GM21723 (cell line): ENCODE results near the gene OVCA2.
A peak's percentile ranks its signal among the peaks of the same experiment; 100 is the strongest.
"Not testable (repeated sequence)": the region's sequence is repeated elsewhere in the genome, so short reads cannot be mapped to it uniquely, and the experiment has no call there.

Experiments
- ATAC-seq: cut with Tn5 transposase; IDR thresholded peaks from one replicate; pipeline ENCODE4 v1.9.1; 2021; ENCODE audit warnings: mild to moderate bottlenecking, moderate library complexity; ENCODE audit not compliant: unreplicated experiment

The OVCA2 gene

DNA sequence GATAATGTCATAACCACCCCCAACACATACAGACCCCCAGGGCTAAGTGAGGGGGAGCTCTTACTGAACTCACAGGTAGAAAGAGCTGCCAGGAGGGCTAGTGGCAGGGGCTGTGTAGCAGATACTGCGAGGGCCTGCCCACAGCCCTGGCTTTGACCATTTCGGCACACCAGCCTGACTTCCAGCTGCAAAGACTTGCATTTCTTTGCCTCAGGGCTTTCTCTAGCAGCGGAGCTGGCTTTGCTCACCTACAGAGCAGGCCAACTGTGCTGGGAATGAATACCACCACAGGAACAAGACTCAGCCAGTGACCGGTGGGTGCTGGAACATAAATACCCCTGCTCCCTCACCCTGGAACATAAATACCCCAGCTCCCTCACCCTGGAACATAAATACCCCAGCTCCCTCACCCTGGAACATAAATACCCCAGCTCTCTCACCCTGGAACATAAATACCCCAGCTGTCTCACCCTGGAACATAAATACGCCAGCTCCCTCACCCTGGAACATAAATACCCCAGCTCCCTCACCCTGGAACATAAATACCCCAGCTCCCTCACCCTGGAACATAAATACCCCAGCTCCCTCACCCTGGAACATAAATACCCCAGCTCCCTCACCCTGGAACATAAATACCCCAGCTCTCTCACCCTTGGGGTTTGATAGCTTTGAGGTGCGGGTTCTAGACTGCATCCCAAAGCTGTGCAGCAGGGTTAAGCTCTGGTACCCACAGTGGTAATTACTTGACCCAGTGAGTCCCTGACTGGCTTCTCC, 28.4 kb upstream of the OVCA2 start:
- ATAC-seq: not testable (repeated sequence)

DNA sequence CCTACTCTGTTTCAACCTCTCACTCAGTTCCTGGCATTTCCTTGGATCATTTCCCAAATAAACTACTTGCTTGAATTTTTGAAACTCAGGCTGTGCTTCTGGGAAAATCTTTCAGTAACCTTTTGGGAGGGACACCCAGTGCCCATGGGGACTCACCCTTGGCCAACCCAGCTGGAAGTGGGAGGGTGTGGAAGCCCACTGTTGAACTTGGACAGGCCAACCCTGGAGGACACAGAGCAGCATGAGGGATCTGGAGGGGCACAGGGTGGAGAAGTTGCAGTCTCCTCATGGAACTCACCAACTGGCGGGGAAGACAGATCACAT, 27.9 kb upstream of the OVCA2 start:
- ATAC-seq: no peak

DNA sequence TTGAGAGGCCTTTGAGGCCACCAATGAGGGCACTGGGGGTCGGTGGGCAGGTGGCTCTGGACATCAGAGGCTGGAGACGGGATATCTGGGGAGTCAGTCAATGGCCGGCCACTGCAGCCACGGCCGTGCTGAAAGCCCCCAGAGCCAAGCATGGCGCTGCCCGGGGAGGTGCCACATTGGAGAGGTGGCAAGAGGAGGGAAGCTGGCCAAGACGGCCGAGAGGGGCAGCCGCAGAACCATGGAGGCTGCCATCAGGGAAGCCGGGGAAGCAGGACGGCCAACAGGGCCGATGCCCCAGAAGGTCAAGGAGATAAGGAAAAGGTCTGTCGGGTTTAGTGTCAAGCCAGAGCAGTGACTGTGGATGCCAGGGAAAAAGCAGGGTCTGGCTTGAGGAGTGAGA, 26.5 kb upstream of the OVCA2 start:
- ATAC-seq: no peak

DNA sequence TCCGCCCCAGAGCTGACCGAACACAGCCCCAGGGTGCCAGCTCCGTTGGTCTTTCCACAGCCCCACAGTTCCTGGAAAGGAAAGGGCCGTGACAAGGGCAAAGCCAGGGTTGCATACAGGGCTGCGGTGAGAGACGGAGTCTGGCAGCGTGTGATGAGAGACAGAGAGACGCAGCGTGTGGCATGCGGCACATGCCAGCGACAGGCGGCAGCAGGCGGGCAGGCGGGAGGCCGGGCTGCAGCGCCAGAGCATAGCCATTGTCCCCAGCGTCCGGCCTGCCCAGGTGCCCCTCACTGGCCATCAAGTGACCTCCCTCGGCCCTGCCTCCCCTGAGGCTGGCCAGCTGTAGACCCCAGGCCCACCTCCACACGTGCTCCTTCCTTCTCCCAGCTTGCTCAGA, 25.3 kb upstream of the OVCA2 start:
- ATAC-seq: no peak

DNA sequence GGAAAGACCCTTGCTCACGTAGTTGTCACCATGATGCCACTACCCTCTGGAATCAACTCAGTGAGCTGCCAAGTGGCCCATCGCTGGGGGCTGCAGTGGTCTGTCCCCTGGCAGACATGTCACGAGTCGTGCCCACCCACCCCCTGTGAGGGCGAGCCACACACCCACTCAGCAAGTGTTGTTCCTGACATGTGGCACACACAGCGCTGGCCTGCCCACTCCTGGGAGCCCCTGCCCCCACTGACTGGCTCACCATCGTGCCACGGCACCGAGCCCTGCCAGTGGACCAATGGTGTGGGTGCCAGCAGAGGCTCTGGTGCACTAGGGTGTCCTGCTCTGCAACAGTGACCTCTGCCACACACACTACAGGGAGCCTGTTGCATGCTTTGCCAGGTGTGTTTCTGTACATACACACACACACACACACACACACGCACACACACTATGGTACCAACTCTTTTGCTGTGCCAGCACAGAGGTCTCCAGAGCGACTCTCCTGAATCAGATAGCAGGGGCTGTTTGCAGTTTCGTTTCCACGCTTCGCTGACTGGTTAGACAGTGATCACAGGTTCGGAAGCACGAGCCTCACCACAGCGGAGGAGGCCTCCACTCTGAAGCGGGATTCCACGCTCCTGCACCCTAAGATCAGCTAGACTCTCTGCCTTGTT, 24.4 kb upstream of the OVCA2 start:
- no peak for ATAC-seq

DNA sequence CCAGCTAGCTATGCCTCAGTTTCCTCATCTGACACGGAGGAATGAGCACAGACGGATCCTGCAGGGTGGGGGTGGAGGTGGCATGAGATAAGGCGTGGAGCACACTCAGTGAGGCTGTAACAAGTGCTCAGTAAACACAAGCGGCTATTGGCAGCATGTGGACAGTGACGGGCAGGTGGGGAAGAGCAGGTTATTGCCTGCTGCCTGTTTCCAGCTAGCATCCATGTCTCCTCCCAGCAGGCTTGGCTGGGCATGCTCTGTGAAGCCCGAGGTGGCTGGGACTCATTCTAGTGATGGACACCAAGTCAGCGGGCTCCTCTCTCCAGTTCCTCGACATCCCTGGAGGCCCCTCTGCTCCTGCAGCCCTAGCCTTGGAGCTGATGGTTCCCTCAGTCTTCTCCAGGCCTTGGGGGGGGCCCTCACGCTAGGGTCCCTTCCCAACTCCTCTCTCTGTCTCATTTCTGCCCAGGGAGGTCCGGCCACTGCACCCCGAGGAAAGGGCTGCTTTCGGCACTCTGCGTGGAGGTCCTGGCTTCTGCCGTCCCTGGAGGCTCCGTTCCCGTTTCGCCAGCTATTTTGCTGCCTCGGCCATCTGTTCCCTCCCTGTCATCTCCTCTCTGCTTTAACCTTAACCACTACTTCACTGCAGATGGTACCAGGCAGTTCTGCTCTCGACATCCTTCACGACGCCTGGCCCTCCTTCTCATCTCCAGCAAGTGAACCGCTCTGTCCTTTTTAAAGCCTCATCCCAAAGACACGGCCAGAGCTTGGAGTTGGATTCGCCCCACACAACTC, 22.9 kb upstream of the OVCA2 start:
- ATAC-seq: no peak

DNA sequence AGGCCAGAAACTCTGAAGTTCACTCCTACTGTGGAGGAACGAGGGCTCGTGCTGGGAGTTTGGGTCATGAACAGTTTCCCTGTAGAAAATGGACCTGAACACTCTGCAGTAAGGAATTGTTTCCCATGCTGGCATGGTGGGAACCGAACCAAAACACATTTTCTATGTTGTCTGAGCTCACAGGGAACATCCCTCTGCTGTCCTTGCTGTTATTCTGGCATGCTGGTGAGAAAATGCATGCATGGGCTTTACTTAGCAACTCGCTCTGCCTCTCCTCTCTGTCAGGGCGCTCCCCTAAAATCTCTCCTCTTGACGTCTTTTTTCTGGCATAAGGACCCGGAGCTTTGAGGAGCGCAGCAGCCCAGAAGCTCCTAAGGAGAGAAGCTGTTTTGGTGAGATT, 22.1 kb upstream of the OVCA2 start:
- ATAC-seq: no peak

DNA sequence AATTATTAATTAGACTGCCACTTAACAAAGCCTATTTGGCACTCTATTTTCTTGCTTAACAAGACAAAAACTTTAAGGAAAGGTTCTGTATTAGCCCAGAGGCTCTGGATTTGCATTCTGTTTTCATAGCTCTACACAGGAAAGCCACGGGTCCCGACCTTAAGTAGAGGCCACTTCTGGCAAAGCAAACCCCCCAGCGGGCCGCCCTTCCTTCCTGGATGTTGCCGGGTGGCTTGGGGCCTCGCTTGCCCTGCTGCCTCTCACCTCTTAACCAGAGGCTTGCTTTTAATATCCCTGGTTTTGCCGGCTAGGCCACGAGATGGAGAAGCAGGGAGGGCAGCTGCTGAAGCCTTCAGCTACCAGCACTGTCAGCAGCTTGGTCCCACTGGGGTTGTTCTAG, 21.1 kb upstream of the OVCA2 start:
- ATAC-seq: no peak

DNA sequence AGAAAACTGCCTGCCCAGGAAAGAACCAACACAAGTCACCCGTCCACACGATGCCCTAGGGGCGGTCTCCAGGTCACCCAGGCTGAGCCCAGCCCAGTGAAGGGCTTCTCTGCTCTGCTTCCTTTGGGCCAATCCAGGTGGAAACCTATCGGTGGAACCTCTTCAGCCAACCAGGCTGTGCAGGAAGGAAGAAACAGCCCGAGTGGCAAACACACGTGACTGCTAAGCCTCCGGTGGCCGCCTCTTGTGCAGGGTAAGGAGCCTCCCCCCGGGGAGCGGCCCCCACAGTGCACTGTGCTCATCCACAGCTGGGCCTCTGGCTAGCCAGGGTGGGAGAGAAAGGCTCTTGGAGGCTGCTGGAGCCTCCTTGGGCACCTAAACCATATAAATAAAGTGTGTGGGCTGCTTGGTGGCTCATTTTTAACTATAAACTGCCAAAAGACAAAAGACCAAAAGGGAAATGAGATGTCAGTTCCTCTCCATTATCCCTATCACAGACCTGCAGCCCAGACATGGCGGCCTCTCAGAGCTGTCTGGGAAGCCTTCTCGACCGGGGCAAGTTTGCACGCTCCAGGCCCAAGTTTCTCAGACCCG, 19.1 kb upstream of the OVCA2 start:
- ATAC-seq: no peak

DNA sequence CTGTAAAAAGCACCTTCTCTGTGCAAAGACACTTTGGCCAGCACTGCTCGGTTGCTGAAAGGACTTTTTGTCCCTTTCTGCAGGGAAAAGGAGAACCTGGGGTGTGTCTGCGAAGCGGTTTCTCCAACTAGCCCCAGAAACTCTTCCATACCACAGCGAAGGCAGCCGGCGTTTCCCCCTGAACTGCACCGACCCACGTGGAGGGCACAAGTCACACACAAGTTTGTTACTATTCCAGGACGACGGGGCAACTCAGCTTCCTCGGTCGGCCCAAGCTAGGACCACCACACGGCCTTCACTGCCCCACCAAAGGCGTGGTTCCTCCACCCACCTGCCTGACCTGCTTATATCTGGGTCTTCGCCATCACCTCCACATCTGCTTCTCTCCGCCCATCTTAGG, 18.6 kb upstream of the OVCA2 start:
- no peak for ATAC-seq

DNA sequence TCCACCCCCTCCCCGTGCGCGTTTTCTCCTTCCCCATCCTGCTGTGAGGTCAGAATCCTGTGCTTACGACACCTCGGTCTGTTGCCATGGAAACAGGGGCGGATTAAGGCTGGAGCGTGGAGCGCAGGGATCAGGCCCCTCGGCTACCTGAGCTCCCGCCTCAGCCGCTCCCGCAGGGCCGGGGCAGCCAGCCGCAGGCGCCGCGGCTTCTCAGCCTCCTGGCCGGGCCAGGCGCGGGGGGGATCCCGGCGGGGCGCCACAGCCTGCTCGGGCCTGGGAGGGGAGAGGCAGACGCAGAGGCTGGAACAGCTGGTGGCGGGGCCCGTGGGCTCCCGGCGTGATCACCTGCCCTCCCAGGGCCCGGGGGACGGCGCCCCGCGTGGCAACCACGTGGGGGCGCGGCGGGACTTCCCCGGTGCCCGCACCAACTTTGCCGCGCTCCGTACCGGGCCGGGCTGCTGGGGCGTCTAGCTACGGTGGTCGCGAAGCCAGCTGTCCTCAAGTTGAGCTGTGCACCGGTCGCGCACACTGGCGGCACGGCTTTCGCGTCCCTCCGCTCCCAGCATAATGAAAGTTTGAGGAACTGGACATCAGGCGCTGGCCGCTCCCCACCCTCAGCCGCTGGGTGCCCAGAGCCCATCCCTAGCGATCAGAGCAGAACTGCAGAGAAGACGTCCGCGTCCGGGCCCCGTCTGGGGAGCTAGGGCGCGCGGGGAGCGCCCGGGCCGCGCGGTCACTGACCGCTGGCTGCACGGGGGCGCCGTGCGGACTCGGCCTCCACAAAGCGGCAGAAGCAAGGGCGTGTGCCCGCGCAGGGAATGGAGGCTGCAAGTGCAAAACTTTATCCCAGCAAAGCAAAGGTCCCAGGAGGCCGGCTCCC, 17.9 kb upstream of the OVCA2 start:
- ATAC-seq: no peak

DNA sequence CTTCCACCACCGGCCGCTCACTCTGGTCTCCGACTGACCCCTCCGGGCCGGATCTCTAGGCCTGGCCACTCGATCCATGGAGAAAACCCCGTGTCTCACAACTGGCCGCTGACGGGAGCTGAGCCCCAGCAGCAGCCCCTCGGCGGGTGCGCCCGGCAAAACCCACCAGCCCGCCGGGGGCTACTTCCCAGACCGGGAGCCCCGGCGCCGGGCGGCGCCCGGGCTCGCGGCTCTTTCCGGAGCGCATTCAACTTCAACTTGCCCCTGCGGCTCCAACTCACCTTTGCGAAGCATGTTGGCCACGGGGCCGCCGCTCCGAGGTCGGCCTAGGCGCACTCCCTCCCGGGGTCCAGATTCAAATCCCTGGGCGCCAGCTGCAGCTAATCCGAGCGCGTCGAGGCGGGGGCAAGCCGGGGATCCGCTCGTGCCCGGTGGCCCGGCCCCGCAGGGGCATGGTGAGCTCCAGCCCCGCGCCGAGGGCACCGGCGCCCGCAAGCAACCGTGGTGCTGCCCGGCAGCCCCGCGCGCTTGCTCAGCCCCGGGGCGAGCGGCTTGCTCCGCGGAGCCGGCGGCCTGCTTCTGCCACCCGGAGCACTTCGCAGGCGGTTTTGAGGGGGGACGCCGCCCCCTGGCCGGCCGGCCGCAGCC, 17.1 kb upstream of the OVCA2 start:
- no peak for ATAC-seq

DNA sequence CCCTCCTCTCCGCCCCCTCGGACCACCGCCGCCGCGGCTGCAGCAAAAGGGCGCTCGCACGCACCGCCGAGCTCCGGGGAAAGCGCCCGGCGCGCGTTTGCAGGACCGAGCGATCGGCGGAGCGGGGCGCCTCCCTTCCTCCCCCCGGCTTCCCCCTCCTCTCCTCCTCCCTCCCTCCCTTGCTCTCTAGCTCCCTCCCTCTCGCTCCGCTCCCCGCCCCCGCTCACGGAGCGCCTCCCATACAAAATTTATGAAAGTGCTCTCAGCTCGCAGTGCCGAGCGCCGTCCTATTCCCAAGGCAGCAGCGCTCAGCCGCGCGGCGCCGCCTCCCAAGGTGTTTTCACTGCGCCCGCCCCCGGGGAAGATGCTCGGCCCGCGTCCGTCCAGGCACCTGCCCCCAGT, 16.6 kb upstream of the OVCA2 start, which contains the start of gene RTN4RL1:
RTN4RL1 (minus strand) TSS at position 115 of the 402 bp plus-strand sequence. CDS start 469 bp downstream, outside the sequence.
- no peak for ATAC-seq

DNA sequence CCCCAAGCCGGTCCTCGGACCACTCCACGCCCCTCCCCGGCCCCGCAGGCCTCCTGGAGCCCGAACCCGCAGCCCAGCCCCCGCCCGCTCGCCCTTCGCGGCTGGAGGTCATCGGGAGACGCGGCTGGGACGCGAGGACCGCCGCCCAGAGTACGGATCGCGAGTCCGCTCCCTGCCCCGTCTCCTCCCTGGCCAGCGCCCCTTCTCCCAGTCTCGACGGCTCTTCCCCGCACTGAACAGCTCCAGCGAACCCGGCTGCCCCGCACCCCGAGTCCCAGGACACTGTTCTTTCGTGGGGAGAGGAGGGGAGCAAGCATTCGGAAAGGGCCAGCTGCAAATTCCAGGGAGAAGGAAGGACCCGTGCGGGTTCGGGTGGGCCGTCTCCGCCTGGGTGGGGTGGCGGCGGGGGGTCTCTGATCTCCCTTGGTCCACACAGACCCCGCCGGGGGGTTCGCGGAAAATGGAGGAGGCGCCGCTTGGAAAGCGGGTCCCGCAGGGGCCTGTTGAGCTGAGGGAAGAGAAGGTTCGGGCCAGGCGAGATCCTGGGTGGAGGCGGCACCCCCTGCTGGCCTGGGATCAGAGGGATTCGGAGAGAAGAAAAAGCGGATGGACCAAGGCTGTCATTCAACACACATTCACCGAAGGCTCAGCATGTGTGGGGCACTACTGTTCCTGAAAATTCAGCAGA, 16.1 kb upstream of the OVCA2 start:
- no peak for ATAC-seq

DNA sequence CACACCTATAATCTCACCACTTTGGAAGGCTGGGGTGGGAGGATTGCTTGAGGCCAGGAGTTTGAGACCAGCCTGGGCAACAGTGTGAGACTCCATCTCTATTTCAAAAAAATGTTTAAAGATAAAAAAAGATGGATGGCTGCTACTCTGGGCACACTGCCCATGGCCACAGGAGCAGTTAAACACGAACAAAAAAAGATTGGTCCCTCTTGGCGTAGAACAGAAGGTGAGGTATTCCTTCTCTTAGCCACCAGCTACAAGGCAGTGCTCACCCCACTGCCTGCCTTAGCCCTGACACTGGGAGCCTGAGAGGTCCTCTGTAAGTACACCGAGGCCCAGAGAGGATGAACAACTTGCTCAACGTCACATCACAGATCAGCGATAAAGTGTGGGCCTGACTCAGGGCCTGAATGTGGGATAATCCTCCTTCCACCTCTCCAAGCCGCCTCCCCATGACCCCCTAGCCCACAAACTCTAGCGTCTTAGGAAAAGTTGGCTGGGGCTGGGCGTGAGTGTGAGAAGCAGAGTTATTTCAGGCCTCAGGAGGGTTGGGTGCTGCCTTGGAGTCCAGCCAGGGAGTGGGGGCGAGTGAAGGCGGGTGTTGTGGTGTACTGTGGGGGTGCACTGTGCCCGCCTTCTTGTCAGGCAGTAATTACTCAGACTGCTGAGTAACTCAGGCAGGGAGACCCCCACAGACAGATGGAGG, 14.1 kb upstream of the OVCA2 start:
- ATAC-seq: no peak

DNA sequence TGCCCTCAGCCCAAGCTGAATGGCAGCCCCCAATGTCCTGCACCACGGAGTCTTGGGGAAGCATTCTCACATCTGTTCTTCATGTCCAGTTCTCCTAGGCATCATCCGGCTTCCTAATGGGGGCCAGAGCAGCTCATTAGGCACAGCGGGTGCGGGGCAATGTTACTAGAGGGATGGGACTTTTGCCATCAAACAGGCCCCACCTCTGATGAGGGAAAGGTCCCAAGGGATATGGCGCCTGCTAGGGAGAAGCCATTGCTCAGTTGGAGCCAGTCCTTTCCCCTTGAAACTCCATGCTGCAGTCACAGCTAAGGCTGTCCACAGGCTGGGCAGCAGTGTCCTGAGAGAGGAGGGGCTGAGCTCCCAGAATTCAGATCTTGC, 13.6 kb upstream of the OVCA2 start:
- no peak for ATAC-seq

DNA sequence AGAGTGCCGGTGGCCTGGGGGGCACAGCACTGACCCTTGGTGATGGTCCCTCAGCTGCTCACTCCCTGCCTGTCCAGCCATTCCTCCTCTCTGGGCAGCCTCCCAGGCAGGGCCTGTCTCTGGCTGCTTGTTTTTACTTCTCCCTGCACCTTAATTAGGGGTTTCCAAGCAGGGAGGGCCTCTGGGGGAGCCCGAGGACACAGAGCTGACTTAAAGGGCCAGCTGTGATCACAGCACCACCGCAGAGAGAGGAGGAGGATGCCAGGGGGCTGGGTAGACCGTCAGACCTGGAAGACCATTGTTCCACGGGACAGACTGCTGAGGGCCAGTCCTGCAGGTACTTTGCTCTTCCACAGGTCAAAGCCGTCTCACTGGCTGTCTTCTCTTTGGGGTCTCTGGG, 13.1 kb upstream of the OVCA2 start:
- no peak for ATAC-seq

DNA sequence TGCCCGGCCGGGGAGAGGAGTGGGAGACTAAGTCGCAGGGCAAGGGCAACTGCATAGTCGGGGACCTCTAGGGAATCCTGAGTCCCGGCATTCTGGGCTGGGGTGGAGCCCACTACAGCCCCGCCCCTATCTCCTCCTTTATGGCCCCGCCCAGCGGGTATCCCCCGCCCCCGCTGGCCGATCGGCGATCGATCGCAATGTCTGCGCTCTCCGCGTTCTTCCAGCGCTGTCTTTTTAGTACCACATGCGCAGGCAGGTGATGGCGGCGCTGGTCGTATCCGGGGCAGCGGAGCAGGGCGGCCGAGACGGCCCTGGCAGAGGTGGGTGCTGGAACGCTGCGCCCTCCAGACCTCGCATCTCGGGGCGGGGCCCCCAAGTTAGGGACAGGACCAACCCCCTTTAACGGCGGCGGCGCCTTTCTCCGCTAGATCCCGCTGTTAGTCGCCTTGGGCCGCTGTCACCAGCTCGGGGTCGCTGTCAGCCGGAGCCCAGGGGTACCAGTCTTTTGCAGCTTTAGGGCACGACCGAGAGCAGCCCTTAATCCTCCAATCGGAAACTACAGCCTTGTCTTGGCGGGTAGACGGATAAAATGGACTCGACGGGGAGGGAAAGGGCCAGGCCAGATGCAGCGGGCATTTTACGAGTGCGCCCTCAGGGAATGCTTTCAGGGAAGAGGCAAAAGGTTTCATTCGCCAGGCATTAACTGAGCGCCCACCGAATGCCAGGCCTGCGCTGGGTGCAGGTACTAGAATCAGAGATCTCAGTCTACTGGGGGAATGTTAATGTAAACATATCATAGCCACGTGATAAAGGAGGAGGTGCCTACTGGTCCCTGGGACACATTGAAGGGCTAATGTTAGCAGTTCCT, 11.7 kb upstream of the OVCA2 start, which contains the start of gene DPH1:
DPH1 (plus strand) TSS at position 243 of the 868 bp plus-strand sequence; CDS start at position 260, 17 bp downstream.
- ATAC-seq: peak; percentile 78
